Right ventricle myocardium inferior (tissue), 1 donor: ENCODE measurements around the gene VWA8. TPM values are rescaled to one million over a fixed set of nuclear protein-coding genes. Genes with fewer than 3 reads are reported as not detected.
"Not testable (repeated sequence)": the region's sequence is repeated elsewhere in the genome, so short reads cannot be mapped to it uniquely, and the experiment has no call there.

Experiments
- ATAC-seq: fragments of 200-7000 bp; cut with Tn5 transposase; one replicate; pipeline ENCODE4 v1.9.1; 2020; ENCODE audit warnings: mild to moderate bottlenecking, moderate library complexity
- DNase-seq: peaks from one replicate; pipeline ENCODE4 v3.0.0; 2021; ENCODE audit errors: missing footprints
- intact Hi-C: fragments of 100-400 bp; cut with DNase I; formaldehyde crosslinking; loops from one replicate; pipeline ENCODE4 v1.11.0; 2022
- total RNA-seq: library from RNA; stranded (reverse); fragmentation: NEBNext Ultra II Directional; extraction: Animal tissue kit (Norgen Biotek cat#: 25700); gene quantifications from one replicate; pipeline ENCODE4 v1.2.1, GENCODE V29; 2021
- donor health status: DM: no; HTN: yes; CAD: no; lungs with severe emphysema.

Gene VWA8
- total RNA-seq, 1 donor from 2014 or later = 40.1 TPM

- intact Hi-C loops = no loop called here
These were observed 10.0 kb upstream of the VWA8 start for GRCh38 chr13:41970918-41971317.

GRCh38 chr13:41970022-41970421 is 9.1 kb upstream of the VWA8 start:
- intact Hi-C loops = no loop called here
- ATAC-seq = no peak
- DNase-seq = no peak

More at GRCh38 chr13:41970918-41971317, 10.0 kb upstream of the VWA8 start:
- no peak for ATAC-seq
- DNase-seq = no peak

GRCh38 chr13:41969072-41969471 is 8.2 kb upstream of the VWA8 start:
- ATAC-seq = no peak
- intact Hi-C loops = no loop called here
- DNase-seq = no peak

- intact Hi-C loops = no loop called here
- no peak for ATAC-seq
These were observed 5.8 kb upstream of the VWA8 start for GRCh38 chr13:41966671-41967070.

GRCh38 chr13:41962994-41963393 is 2.1 kb upstream of the VWA8 start:
- DNase-seq = no peak
- ATAC-seq = no peak
- intact Hi-C loops = no loop called here

More at GRCh38 chr13:41966671-41967070, 5.8 kb upstream of the VWA8 start:
- no peak for DNase-seq

GRCh38 chr13:41961466-41961760 is 504 bp upstream of the VWA8 start:
- intact Hi-C loops = no loop called here
- ATAC-seq (no peak), DNase-seq (no peak)

- ATAC-seq (peak; percentile 61), DNase-seq (no peak)
- intact Hi-C loops = no loop called here
These were observed 685 bp downstream of the VWA8 start for GRCh38 chr13:41960211-41960636.

GRCh38 chr13:41956272-41956671 is 4.6 kb downstream of the VWA8 start:
- no peak for DNase-seq
- ATAC-seq = no peak
- intact Hi-C loops = loop anchor here (5.0 kb wide), 1 partner anchor 44 kb away; no protein-coding TSS in a partner anchor

- DNase-seq = no peak
- intact Hi-C loops = loop anchor here (5.0 kb wide), 1 partner anchor 43 kb away; no protein-coding TSS in a partner anchor
- ATAC-seq = no peak
These were observed 5.3 kb downstream of the VWA8 start for GRCh38 chr13:41955605-41956004.

- intact Hi-C loops = no loop called here
- ATAC-seq = no peak
- no peak for DNase-seq
These were observed 6.7 kb downstream of the VWA8 start for GRCh38 chr13:41954226-41954625.

GRCh38 chr13:41952749-41953148 is 8.2 kb downstream of the VWA8 start:
- no peak for ATAC-seq
- DNase-seq = no peak
- intact Hi-C loops = no loop called here

GRCh38 chr13:41949104-41949503 is 11.8 kb downstream of the VWA8 start:
- ATAC-seq, DNase-seq, intact Hi-C loops: not testable (repeated sequence)

- intact Hi-C loops = no loop called here
- DNase-seq (no peak), ATAC-seq (no peak)
These were observed 15.0 kb downstream of the VWA8 start for GRCh38 chr13:41945926-41946325.

GRCh38 chr13:41944635-41945397 is 16.1 kb downstream of the VWA8 start:
- DNase-seq (no peak), ATAC-seq (no peak)
- intact Hi-C loops = no loop called here

- DNase-seq = no peak
- intact Hi-C loops = no loop called here
- ATAC-seq = no peak
These were observed 16.7 kb downstream of the VWA8 start for GRCh38 chr13:41944229-41944628.

- DNase-seq (no peak), ATAC-seq (peak; percentile 54)
- intact Hi-C loops = no loop called here
These were observed 18.3 kb downstream of the VWA8 start for GRCh38 chr13:41942462-41943094.

GRCh38 chr13:41941174-41941573 is 19.7 kb downstream of the VWA8 start:
- no peak for DNase-seq
- ATAC-seq = peak; percentile 75
- intact Hi-C loops = no loop called here

GRCh38 chr13:41939398-41939797 is 21.5 kb downstream of the VWA8 start:
- ATAC-seq = no peak

GRCh38 chr13:41938918-41939317 is 22.0 kb downstream of the VWA8 start:
- ATAC-seq = no peak
- intact Hi-C loops = no loop called here
- no peak for DNase-seq

More at GRCh38 chr13:41939398-41939797, 21.5 kb downstream of the VWA8 start:
- intact Hi-C loops = no loop called here
- no peak for DNase-seq

- intact Hi-C loops = no loop called here
- ATAC-seq (no peak), DNase-seq (no peak)
These were observed 23.5 kb downstream of the VWA8 start for GRCh38 chr13:41937388-41937787.
